SJCRH30 (cell line): ENCODE measurements around the gene GPR157. TPM values are rescaled to one million over a fixed set of nuclear protein-coding genes. Genes with fewer than 3 reads are reported as not detected.
"Not testable (repeated sequence)": the region's sequence is repeated elsewhere in the genome, so short reads cannot be mapped to it uniquely, and the experiment has no call there.

ENCODE experiments used
- DNase-seq, 2 experiments: peaks; one replicate each; pipeline ENCODE4 v3.0.0-alpha.2; 2015 to 2020
- H3K27ac ChIP-seq: fragments of 250-450 bp; sonication (Bioruptor Pico); 2 replicates; pipeline ENCODE4 v1.5.1; 2020; ENCODE audit warnings: mild to moderate bottlenecking, moderate library complexity
- H3K27me3 ChIP-seq: fragments of 250-450 bp; sonication (Bioruptor Pico); 2 replicates; pipeline ENCODE4 v1.5.1; 2020; ENCODE audit warnings: mild to moderate bottlenecking, moderate library complexity
- H3K36me3 ChIP-seq: fragments of 250-450 bp; sonication (Bioruptor Pico); 2 replicates; pipeline ENCODE4 v1.5.1; 2020; ENCODE audit warnings: mild to moderate bottlenecking, moderate library complexity
- H3K4me1 ChIP-seq: fragments of 250-450 bp; sonication (Bioruptor Pico); 2 replicates; pipeline ENCODE4 v1.5.1; 2020; ENCODE audit warnings: mild to moderate bottlenecking, moderate library complexity
- H3K4me3 ChIP-seq: fragments of 250-450 bp; sonication (Bioruptor Pico); 2 replicates; pipeline ENCODE4 v1.5.1; 2020; ENCODE audit warnings: mild to moderate bottlenecking, moderate library complexity
- H3K9me3 ChIP-seq: fragments of 250-450 bp; sonication (Bioruptor Pico); replicated peaks from 2 replicates; pipeline ENCODE4 v1.5.1; 2020; ENCODE audit warnings: mild to moderate bottlenecking, moderate library complexity
- total RNA-seq: library from RNA; depleted of rRNA; stranded (reverse); fragments of >200 nt; shearing (Covaris generic); gene quantifications from 2 replicates; pipeline ENCODE4 v1.2.3, GENCODE V29; 2014; rRNA removed

The GPR157 gene
- total RNA-seq = not detected in 2 replicates

- Histone ChIP-seq H3K4me3 (no peak within 1 kb of the TSS), H3K4me1 (no peaks in the 10 kb centered on the region), H3K9me3 (no peaks in the 10 kb centered on the region; the same call in 1 of the 2 replicates), H3K27ac (no peak within 1 kb of the TSS), H3K27me3 (no peaks in the 10 kb centered on the region; the same call in 1 of the 2 replicates), H3K36me3 (no peaks in the 10 kb centered on the region)
- DNase-seq = no peak
Measured at GRCh38 chr1:9128520-9129265, at the start of gene GPR157. Gene GPR157, minus strand, starts transcription at chr1:9129102. Its CDS starts 75 bp downstream, at chr1:9129027.

GRCh38 chr1:9174762-9175161 is 45.9 kb upstream of the GPR157 start:
- H3K4me1 ChIP-seq = no peaks in the 10 kb centered on the region

GRCh38 chr1:9174243-9174642 is 45.3 kb upstream of the GPR157 start:
- Histone ChIP-seq H3K4me3 (no peak overlapping the region), H3K27me3 (no peaks in the 10 kb centered on the region), H3K27ac (no peak overlapping the region), H3K36me3 (no peaks in the 10 kb centered on the region), H3K9me3 (no peaks in the 10 kb centered on the region), H3K4me1 (no peaks in the 10 kb centered on the region)
- no peak for DNase-seq

More at GRCh38 chr1:9174762-9175161, 45.9 kb upstream of the GPR157 start:
- no peak for DNase-seq
- Histone ChIP-seq H3K27me3 (no peaks in the 10 kb centered on the region), H3K36me3 (no peaks in the 10 kb centered on the region), H3K27ac (no peak overlapping the region), H3K4me3 (no peak overlapping the region), H3K9me3 (no peaks in the 10 kb centered on the region)

- H3K4me3 ChIP-seq = no peak overlapping the region
- H3K27me3 ChIP-seq = peaks cover 4% of the 10 kb centered on the region; the same call in 1 of the 2 replicates
- no peaks in the 10 kb centered on the region for H3K36me3 ChIP-seq
- no peak overlapping the region for H3K27ac ChIP-seq
- DNase-seq = no peak
- H3K9me3 ChIP-seq = no peaks in the 10 kb centered on the region
- H3K4me1 ChIP-seq = no peaks in the 10 kb centered on the region
Measured at GRCh38 chr1:9169601-9170137, 40.8 kb upstream of the GPR157 start.

- Histone ChIP-seq H3K27me3 (peaks cover 4% of the 10 kb centered on the region; the same call in 1 of the 2 replicates), H3K4me1 (peaks cover 9% of the 10 kb centered on the region), H3K36me3 (no peaks in the 10 kb centered on the region), H3K27ac (no peak overlapping the region), H3K9me3 (no peaks in the 10 kb centered on the region), H3K4me3 (no peak overlapping the region)
- no peak for DNase-seq
Measured at GRCh38 chr1:9167638-9168037, 38.7 kb upstream of the GPR157 start.

- Histone ChIP-seq H3K27ac (no peak overlapping the region), H3K36me3 (no peaks in the 10 kb centered on the region), H3K4me1 (peaks cover 14% of the 10 kb centered on the region), H3K27me3 (peaks cover 5% of the 10 kb centered on the region), H3K9me3 (no peaks in the 10 kb centered on the region), H3K4me3 (no peak overlapping the region)
- no peak for DNase-seq
Measured at GRCh38 chr1:9166289-9167235, 37.7 kb upstream of the GPR157 start.

GRCh38 chr1:9165396-9165795 is 36.5 kb upstream of the GPR157 start:
- DNase-seq = no peak
- H3K4me1 ChIP-seq = peaks cover 14% of the 10 kb centered on the region
- H3K4me3 ChIP-seq = no peak overlapping the region
- H3K36me3 ChIP-seq = no peaks in the 10 kb centered on the region
- H3K27me3 ChIP-seq = peaks cover 12% of the 10 kb centered on the region
- H3K9me3 ChIP-seq = no peaks in the 10 kb centered on the region
- H3K27ac ChIP-seq = no peak overlapping the region

- no peak for DNase-seq
- peaks cover 14% of the 10 kb centered on the region for H3K4me1 ChIP-seq
- no peak overlapping the region for H3K27ac ChIP-seq
Measured at GRCh38 chr1:9164919-9165318, 36.0 kb upstream of the GPR157 start.

GRCh38 chr1:9164532-9164900 is 35.6 kb upstream of the GPR157 start:
- no peaks in the 10 kb centered on the region for H3K9me3 ChIP-seq
- H3K4me1 ChIP-seq = peaks cover 14% of the 10 kb centered on the region
- no peak for DNase-seq

More at GRCh38 chr1:9164919-9165318, 36.0 kb upstream of the GPR157 start:
- Histone ChIP-seq H3K9me3 (no peaks in the 10 kb centered on the region), H3K27me3 (peaks cover 12% of the 10 kb centered on the region), H3K4me3 (no peak overlapping the region), H3K36me3 (no peaks in the 10 kb centered on the region)

GRCh38 chr1:9161963-9162362 is 33.1 kb upstream of the GPR157 start:
- Histone ChIP-seq H3K4me3 (no peak overlapping the region), H3K27me3 (peaks cover 18% of the 10 kb centered on the region), H3K4me1 (peaks cover 14% of the 10 kb centered on the region), H3K9me3 (no peaks in the 10 kb centered on the region), H3K36me3 (no peaks in the 10 kb centered on the region), H3K27ac (no peak overlapping the region)
- DNase-seq = no peak

More at GRCh38 chr1:9164532-9164900, 35.6 kb upstream of the GPR157 start:
- Histone ChIP-seq H3K4me3 (no peak overlapping the region), H3K36me3 (no peaks in the 10 kb centered on the region), H3K27ac (no peak overlapping the region), H3K27me3 (peaks cover 12% of the 10 kb centered on the region)

- Histone ChIP-seq H3K27me3 (peaks cover 18% of the 10 kb centered on the region), H3K4me1 (peaks cover 14% of the 10 kb centered on the region), H3K9me3 (no peaks in the 10 kb centered on the region), H3K4me3 (no peak overlapping the region), H3K36me3 (no peaks in the 10 kb centered on the region), H3K27ac (no peak overlapping the region)
- DNase-seq = no peak
Measured at GRCh38 chr1:9161342-9161741, 32.4 kb upstream of the GPR157 start.

GRCh38 chr1:9160079-9160717 is 31.3 kb upstream of the GPR157 start:
- Histone ChIP-seq H3K4me3 (no peak overlapping the region), H3K4me1 (peaks cover 14% of the 10 kb centered on the region), H3K27ac (no peak overlapping the region), H3K9me3 (no peaks in the 10 kb centered on the region), H3K27me3 (peaks cover 18% of the 10 kb centered on the region), H3K36me3 (no peaks in the 10 kb centered on the region)
- DNase-seq = no peak

GRCh38 chr1:9155879-9156278 is 27.0 kb upstream of the GPR157 start:
- Histone ChIP-seq H3K9me3 (no peaks in the 10 kb centered on the region), H3K27ac (no peak overlapping the region), H3K4me1 (no peaks in the 10 kb centered on the region), H3K27me3 (peaks cover 16% of the 10 kb centered on the region), H3K4me3 (no peak overlapping the region), H3K36me3 (no peaks in the 10 kb centered on the region)
- no peak for DNase-seq

GRCh38 chr1:9155405-9155804 is 26.5 kb upstream of the GPR157 start:
- not testable (repeated sequence) for H3K9me3 ChIP-seq, H3K36me3 ChIP-seq, H3K4me1 ChIP-seq, DNase-seq, H3K27ac ChIP-seq, H3K4me3 ChIP-seq
- H3K27me3 ChIP-seq = peaks cover 19% of the 10 kb centered on the region
